HepG2 (cell line): ENCODE data around the gene TLR6. TPM values are rescaled to one million over a fixed set of nuclear protein-coding genes. Genes with fewer than 3 reads are reported as not detected.

Experiments
- ATAC-seq: fragments of 200-7000 bp; cut with Tn5 transposase; 3 replicates; pipeline ENCODE4 v1.9.1; 2020; ENCODE audit warnings: mild to moderate bottlenecking, moderate library complexity
- BruUV-seq: library from RNA; stranded (reverse); fragments of 400-500 nt; replicated peaks from 2 replicates; lab custom pipeline; 2021; lab: Mats Ljungman, UMichigan
- CTCF ChIA-PET: fragments of 300-600 bp; formaldehyde crosslinking; extraction: SDS; loops from one replicate; lab custom pipeline; 2021; ENCODE audit warnings: low total read pairs, inconsistent platforms, low intra/inter-chr PET ratio; lab: Yijun Ruan, JAX
- POLR2A ChIA-PET: fragments of 350-600 bp; sonication (Branson Sonifier 250); formaldehyde crosslinking; loops from one replicate; lab custom pipeline; 2020; ENCODE audit warnings: antibody characterized with exemption, inconsistent platforms; lab: Yijun Ruan, JAX
- DNase-seq: peaks from one replicate; pipeline ENCODE4 v3.0.0-alpha.2; 2015; ENCODE audit warnings: low spot score
- FAIRE-seq: peaks from 3 replicates; lab custom pipeline; 2011; peaks lifted over from hg19 to GRCh38; lab: Jason Lieb, UNC
- H2AFZ ChIP-seq: one replicate; pipeline ENCODE4 v1.6.1; 2011; ENCODE audit warnings: low read length, inconsistent platforms
- H3K27ac ChIP-seq: fragments of 300-600 bp; 3 replicates; pipeline ENCODE4 v1.8.0; 2011; ENCODE audit warnings: mixed run types, mild to moderate bottlenecking, mixed read lengths, low read length, inconsistent platforms; ENCODE audit not compliant: insufficient read depth; ENCODE audit errors: extremely low read length
- H3K27me3 ChIP-seq, 2 experiments: fragments of 200-600 bp in 1 of 2; 2 replicates in 1 of 2; 3 replicates in 1 of 2; pipeline versions ENCODE4 v1.6.0 to v1.8.0; 2011; ENCODE audit warnings: low read length in 2 of 2, mild to moderate bottlenecking in 2 of 2, moderate library complexity in 2 of 2, inconsistent platforms in 1 of 2; ENCODE audit not compliant: insufficient read depth in 2 of 2, control insufficient read depth in 1 of 2
- H3K36me3 ChIP-seq, 2 experiments: fragments of 200-600 bp in 1 of 2; replicated peaks in 1 of 2; 2 replicates in 1 of 2; 3 replicates in 1 of 2; pipeline versions ENCODE4 v1.5.1 to v1.8.0; 2011; ENCODE audit warnings: low read length in 2 of 2, inconsistent platforms in 1 of 2; ENCODE audit not compliant: insufficient read depth in 2 of 2, control insufficient read depth in 1 of 2
- H3K4me1 ChIP-seq: 2 replicates; pipeline ENCODE4 v1.5.1; 2012; ENCODE audit warnings: low read length, inconsistent platforms; ENCODE audit not compliant: insufficient read depth
- H3K4me2 ChIP-seq: 2 replicates; pipeline ENCODE4 v1.6.0; 2011; ENCODE audit warnings: low read depth, low read length, inconsistent platforms
- H3K4me3 ChIP-seq, 3 experiments: fragments of 200-600 bp in 1 of 3; sonication (generic), shearing (Covaris generic) in 1 of 3; replicated peaks in 1 of 3; 2 replicates each; pipeline ENCODE4 v1.5.1; 2011 to 2016; ENCODE audit warnings: low read length in 3 of 3, inconsistent platforms in 2 of 3, low read depth in 2 of 3, mild to moderate bottlenecking in 2 of 3, control low read depth in 1 of 3, mixed read lengths in 1 of 3; ENCODE audit not compliant: insufficient read depth in 1 of 3
- H3K79me2 ChIP-seq: one replicate; pipeline ENCODE4 v1.6.1; 2011; ENCODE audit warnings: low read length, inconsistent platforms; ENCODE audit not compliant: insufficient read depth
- H3K9ac ChIP-seq: 2 replicates; pipeline ENCODE4 v1.6.0; 2011; ENCODE audit warnings: mild to moderate bottlenecking, low read depth, low read length, inconsistent platforms; ENCODE audit not compliant: insufficient read depth
- H3K9me3 ChIP-seq: 2 replicates; pipeline ENCODE4 v1.5.1; 2012; ENCODE audit warnings: mild to moderate bottlenecking, low read length
- H4K20me1 ChIP-seq: 2 replicates; pipeline ENCODE4 v1.6.0; 2011; ENCODE audit warnings: inconsistent platforms, mild to moderate bottlenecking, low read length, moderate library complexity; ENCODE audit not compliant: insufficient read depth
- BHLHE40 ChIP-seq: IDR thresholded peaks from 2 replicates; pipeline ENCODE4 v1.6.1; 2011; ENCODE audit warnings: low read length, improper control_type of control experiment
- EHMT2 ChIP-seq: fragments of 200-600 bp; sonication (generic); IDR thresholded peaks from 2 replicates; pipeline ENCODE4 v1.7.0; 2017; ENCODE audit warnings: antibody characterized with exemption, low read depth, low read length, borderline replicate concordance
- HNRNPL ChIP-seq: fragments of 200-400 bp; formaldehyde crosslinking; IDR thresholded peaks from 2 replicates; pipeline ENCODE4 v1.6.1; 2017; ENCODE audit warnings: mild to moderate bottlenecking, low read depth, low read length
- KLF13 ChIP-seq: sonication (generic); formaldehyde crosslinking; IDR thresholded peaks from 2 replicates; pipeline ENCODE4 v1.4.0; 2020; ENCODE audit warnings: mild to moderate bottlenecking, missing genetic modification reagents
- NFYC ChIP-seq: IDR thresholded peaks from 2 replicates; pipeline ENCODE4 v1.6.1; 2016; ENCODE audit warnings: missing genetic modification reagents, missing compliant biosample characterization
- POLR2G ChIP-seq: fragments of 200-400 bp; formaldehyde crosslinking; IDR thresholded peaks from 2 replicates; pipeline ENCODE4 v1.6.1; 2018; ENCODE audit warnings: mild to moderate bottlenecking, low read depth, low read length, moderate library complexity
- PREB ChIP-seq: sonication (generic); formaldehyde crosslinking; IDR thresholded peaks from 2 replicates; pipeline ENCODE4 v1.4.0; 2020; ENCODE audit warnings: missing genetic modification reagents
- SALL1 ChIP-seq: sonication (generic); formaldehyde crosslinking; IDR thresholded peaks from 2 replicates; pipeline ENCODE4 v1.8.0; 2022; ENCODE audit warnings: mild to moderate bottlenecking, missing genetic modification reagents
- SYNCRIP ChIP-seq: fragments of 200-400 bp; formaldehyde crosslinking; IDR thresholded peaks from 2 replicates; pipeline ENCODE4 v1.6.1; 2018; ENCODE audit warnings: mild to moderate bottlenecking, low read depth, low read length; ENCODE audit not compliant: insufficient read depth
- ZNF276 ChIP-seq: sonication (generic); formaldehyde crosslinking; IDR thresholded peaks from 2 replicates; pipeline ENCODE4 v1.4.0; 2020; ENCODE audit warnings: mild to moderate bottlenecking, low read depth, missing genetic modification reagents
- ZNF557 ChIP-seq: sonication (generic); formaldehyde crosslinking; IDR thresholded peaks from 2 replicates; pipeline ENCODE4 v1.4.0; 2020; ENCODE audit warnings: missing genetic modification reagents
- ZNF704 ChIP-seq: sonication (generic); formaldehyde crosslinking; IDR thresholded peaks from 2 replicates; pipeline ENCODE4 v1.8.1; 2023; ENCODE audit warnings: mild to moderate bottlenecking, inconsistent platforms, moderate library complexity, missing genetic modification reagents, borderline replicate concordance
- WGBS: methylation state at CpG from one replicate; pipeline ENCODE4 v1.1.6; 2017; ENCODE audit warnings: low lambda C conversion rate; 5-methylcytosine and 5-hydroxymethylcytosine counted together
- in situ Hi-C: cut with HindIII; loops from 2 replicates; pipeline ENCODE4 v1.10.0; 2017; ENCODE audit warnings: low pct_unique_long_range_greater_than_20kb; ENCODE audit not compliant: extremely low pct_ligation_motif_present
- intact Hi-C: fragments of 100-400 bp; cut with micrococcal nuclease; formaldehyde crosslinking; loops from one replicate; pipeline ENCODE4 v1.10.0; 2022; ENCODE audit not compliant: unreplicated experiment
- polyA plus RNA-seq, 8 experiments: library from polyadenylated mRNA; depleted of rRNA in 3 of 8; stranded (reverse) in 7 of 8; unstranded in 1 of 8; fragments of >200 nt; fragmentation: Illumina TruSeq in 4 of 8; extraction: Trizol in 4 of 8; gene quantifications; 2 replicates each; pipeline versions ENCODE4 v1.2.1 to v1.2.3, GENCODE V29; 2011 to 2016; ENCODE audit warnings: low read depth in 4 of 8, missing spikeins in 1 of 8, mixed read lengths in 1 of 8; ENCODE audit not compliant: insufficient read depth in 1 of 8
- total RNA-seq, 5 experiments: library from RNA; depleted of rRNA; stranded (reverse); fragments of >200 nt; fragmentation: Illumina TruSeq; extraction: Trizol; gene quantifications; 2 replicates each; pipeline ENCODE4 v1.2.3, GENCODE V29; 2016; ENCODE audit warnings: low read depth in 1 of 5
- TF ChIP-seq, protein P1 (sequence below): sonication (generic); formaldehyde crosslinking; IDR thresholded peaks from 2 replicates; pipeline ENCODE4 v1.4.0; 2020; ENCODE audit warnings: missing genetic modification reagents
- TF ChIP-seq, protein P2 (sequence below): sonication (generic); formaldehyde crosslinking; IDR thresholded peaks from 2 replicates; pipeline ENCODE4 v1.4.0; 2020; ENCODE audit warnings: missing genetic modification reagents, borderline replicate concordance

The TLR6 gene
- total and polyA plus RNA-seq, 2 of the 13 experiments (the other 11 are each of a cell fraction or from before 2014, with no cell fraction given) = 0.33 to 0.71 TPM

- TF ChIP-seq ZNF276 (CRISPR knock-in tag) (no peak), EHMT2 (no peak), PREB (no peak), SALL1 (CRISPR knock-in tag) (no peak), KLF13 (CRISPR knock-in tag) (no peak), BHLHE40 (no peak), POLR2G (no peak), SYNCRIP (no peak), ZNF557 (CRISPR knock-in tag) (no peak), NFYC (CRISPR knock-in tag) (no peak)
- TF ChIP-seq, protein P1, sequence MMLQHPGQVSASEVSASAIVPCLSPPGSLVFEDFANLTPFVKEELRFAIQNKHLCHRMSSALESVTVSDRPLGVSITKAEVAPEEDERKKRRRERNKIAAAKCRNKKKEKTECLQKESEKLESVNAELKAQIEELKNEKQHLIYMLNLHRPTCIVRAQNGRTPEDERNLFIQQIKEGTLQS (CRISPR knock-in tag) = no peak
These were observed 61.5 kb downstream of the TLR6 start (continued) for GRCh38 chr4:38795087-38795486.

DNA sequence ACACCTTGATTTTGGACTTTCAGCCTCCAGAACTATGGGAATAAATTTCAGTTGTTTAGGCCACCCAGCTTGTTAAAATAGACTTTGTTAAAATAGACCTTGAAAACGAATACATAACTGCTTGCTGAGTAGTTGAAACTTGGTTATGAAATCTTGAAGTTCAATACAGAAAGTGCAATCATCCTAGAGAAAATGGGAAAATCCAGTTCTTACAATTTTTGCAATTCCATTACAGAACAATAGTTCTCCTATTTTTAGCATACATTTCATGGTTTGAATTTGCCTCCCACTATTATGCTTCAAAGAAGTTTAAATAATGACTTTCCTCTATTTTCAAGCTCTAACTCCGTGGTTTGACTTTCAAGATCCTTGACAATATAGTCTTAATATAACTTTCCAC, 62.6 kb downstream of the TLR6 start:
- 2% methylated on average over 2 of the region's 2 CpGs for WGBS
- TF ChIP-seq ZNF704 (CRISPR knock-in tag) (no peak), HNRNPL (no peak)
- TF ChIP-seq, protein P2, sequence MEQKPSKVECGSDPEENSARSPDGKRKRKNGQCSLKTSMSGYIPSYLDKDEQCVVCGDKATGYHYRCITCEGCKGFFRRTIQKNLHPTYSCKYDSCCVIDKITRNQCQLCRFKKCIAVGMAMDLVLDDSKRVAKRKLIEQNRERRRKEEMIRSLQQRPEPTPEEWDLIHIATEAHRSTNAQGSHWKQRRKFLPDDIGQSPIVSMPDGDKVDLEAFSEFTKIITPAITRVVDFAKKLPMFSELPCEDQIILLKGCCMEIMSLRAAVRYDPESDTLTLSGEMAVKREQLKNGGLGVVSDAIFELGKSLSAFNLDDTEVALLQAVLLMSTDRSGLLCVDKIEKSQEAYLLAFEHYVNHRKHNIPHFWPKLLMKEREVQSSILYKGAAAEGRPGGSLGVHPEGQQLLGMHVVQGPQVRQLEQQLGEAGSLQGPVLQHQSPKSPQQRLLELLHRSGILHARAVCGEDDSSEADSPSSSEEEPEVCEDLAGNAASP (CRISPR knock-in tag) = no peak
- H3K36me3 ChIP-seq = no peaks in the 10 kb centered on the region
- FAIRE-seq (no peak), ATAC-seq (no peak), DNase-seq (no peak)
- H4K20me1 ChIP-seq = no peaks in the 10 kb centered on the region
- H3K27me3 ChIP-seq = peaks cover 0 to 11% of the 10 kb centered on the region in 2 experiments; a peak in 1 of 5 replicates
- no peak overlapping the region for H3K9ac ChIP-seq
- ChIA-PET POLR2A (no interaction called here), CTCF (no interaction called here)
- no peak overlapping the region for H2AFZ ChIP-seq
- H3K4me1 ChIP-seq = no peaks in the 10 kb centered on the region
- in situ Hi-C loops = no loop called here
- intact Hi-C loops = no loop called here
- H3K4me3 ChIP-seq = no peak overlapping the region
- no peaks in the 10 kb centered on the region for H3K79me2 ChIP-seq
- no peaks in the 10 kb centered on the region for H3K9me3 ChIP-seq
- H3K4me2 ChIP-seq = no peak overlapping the region
- no peak overlapping the region for H3K27ac ChIP-seq
- no TSS peak for BruUV-seq
